ENCODE measurements around the gene SLC9C1. TPM values are rescaled to one million over a fixed set of nuclear protein-coding genes. Genes with fewer than 3 reads are reported as not detected.

Gene SLC9C1
- total and polyA plus RNA-seq, 2 of the 13 experiments (the other 11 are each of a cell fraction or from before 2014, with no cell fraction given), result not detected

DNA sequence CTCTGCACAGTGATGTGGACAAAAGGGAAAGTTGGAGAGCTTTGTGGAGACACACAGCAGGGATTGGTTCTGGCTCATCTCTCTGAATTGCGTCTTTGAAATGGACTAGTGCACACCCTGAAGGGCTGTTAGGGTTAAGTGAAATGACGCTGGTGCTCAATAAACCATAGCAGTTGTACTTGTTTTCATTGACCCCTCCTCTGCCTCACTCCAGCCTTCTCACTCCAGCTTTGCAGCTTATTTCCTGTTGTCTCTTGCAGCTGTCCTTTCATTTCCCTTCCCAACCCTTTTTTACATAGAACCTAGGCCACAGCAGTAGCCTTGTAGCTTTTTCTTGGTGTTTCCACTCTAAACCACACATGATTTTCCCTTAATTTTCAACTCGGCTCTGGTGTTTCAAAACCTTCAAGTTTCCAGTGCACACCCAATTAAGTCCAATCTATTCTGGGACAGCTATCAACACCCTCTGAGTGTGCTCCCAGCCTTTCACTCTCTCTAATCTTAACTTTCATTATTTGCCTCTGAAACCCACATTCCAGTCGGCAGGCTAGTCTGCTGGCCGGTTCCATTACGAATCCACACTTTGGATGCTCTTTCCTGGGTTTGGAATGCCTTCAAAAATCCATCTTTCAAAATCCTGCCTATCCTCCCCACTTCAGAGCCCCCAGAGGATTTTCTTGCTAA, 201.4 kb downstream of the SLC9C1 start:
- no peak overlapping the region for H3K4me2 ChIP-seq (ENCODE audit: low read depth, low read length)
- no peak for FAIRE-seq
- CTCF ChIA-PET (ENCODE audit: low intra/inter-chr PET ratio, low total read pairs), result no interaction called here

More for the DNA sequence above, 201.4 kb downstream of the SLC9C1 start:
- H3K27ac ChIP-seq (ENCODE audit: extremely low read length, insufficient read depth, low read length), result no peak overlapping the region
- in situ Hi-C loops (cut with HindIII; ENCODE audit: extremely low pct_ligation_motif_present, low pct_unique_long_range_greater_than_20kb) (no loop called here), intact Hi-C loops (cut with micrococcal nuclease; ENCODE audit: unreplicated experiment) (no loop called here)
- POLR2A ChIA-PET, result no interaction called here
- H3K9ac ChIP-seq (ENCODE audit: insufficient read depth, low read depth, low read length), result no peak overlapping the region
- H3K36me3 ChIP-seq (replicated peaks in 1 of 2; ENCODE audit: control insufficient read depth in 1 of 2, insufficient read depth in 2 of 2, low read length in 2 of 2), result no peaks in the 10 kb centered on the region
- no peaks in the 10 kb centered on the region for H3K9me3 ChIP-seq (ENCODE audit: low read length)
- no peaks in the 10 kb centered on the region for H3K79me2 ChIP-seq (ENCODE audit: insufficient read depth, low read length)
- no peak overlapping the region for H3K4me3 ChIP-seq (replicated peaks in 1 of 3; ENCODE audit: insufficient read depth in 1 of 3, low read depth in 2 of 3, low read length in 3 of 3)
- TF ChIP-seq ZNF317 (CRISPR knock-in tag; IDR thresholded peaks at IDR 0.05), result no peak
- TF ChIP-seq ZFP36L1 (CRISPR knock-in tag; IDR thresholded peaks at IDR 0.05), result no peak
- no peak for TF ChIP-seq MBNL3 (CRISPR knock-in tag; conservative IDR thresholded peaks at IDR 0.05)
- TF ChIP-seq RCOR2 (CRISPR knock-in tag; IDR thresholded peaks at IDR 0.05), result no peak
- TF ChIP-seq, protein P1, sequence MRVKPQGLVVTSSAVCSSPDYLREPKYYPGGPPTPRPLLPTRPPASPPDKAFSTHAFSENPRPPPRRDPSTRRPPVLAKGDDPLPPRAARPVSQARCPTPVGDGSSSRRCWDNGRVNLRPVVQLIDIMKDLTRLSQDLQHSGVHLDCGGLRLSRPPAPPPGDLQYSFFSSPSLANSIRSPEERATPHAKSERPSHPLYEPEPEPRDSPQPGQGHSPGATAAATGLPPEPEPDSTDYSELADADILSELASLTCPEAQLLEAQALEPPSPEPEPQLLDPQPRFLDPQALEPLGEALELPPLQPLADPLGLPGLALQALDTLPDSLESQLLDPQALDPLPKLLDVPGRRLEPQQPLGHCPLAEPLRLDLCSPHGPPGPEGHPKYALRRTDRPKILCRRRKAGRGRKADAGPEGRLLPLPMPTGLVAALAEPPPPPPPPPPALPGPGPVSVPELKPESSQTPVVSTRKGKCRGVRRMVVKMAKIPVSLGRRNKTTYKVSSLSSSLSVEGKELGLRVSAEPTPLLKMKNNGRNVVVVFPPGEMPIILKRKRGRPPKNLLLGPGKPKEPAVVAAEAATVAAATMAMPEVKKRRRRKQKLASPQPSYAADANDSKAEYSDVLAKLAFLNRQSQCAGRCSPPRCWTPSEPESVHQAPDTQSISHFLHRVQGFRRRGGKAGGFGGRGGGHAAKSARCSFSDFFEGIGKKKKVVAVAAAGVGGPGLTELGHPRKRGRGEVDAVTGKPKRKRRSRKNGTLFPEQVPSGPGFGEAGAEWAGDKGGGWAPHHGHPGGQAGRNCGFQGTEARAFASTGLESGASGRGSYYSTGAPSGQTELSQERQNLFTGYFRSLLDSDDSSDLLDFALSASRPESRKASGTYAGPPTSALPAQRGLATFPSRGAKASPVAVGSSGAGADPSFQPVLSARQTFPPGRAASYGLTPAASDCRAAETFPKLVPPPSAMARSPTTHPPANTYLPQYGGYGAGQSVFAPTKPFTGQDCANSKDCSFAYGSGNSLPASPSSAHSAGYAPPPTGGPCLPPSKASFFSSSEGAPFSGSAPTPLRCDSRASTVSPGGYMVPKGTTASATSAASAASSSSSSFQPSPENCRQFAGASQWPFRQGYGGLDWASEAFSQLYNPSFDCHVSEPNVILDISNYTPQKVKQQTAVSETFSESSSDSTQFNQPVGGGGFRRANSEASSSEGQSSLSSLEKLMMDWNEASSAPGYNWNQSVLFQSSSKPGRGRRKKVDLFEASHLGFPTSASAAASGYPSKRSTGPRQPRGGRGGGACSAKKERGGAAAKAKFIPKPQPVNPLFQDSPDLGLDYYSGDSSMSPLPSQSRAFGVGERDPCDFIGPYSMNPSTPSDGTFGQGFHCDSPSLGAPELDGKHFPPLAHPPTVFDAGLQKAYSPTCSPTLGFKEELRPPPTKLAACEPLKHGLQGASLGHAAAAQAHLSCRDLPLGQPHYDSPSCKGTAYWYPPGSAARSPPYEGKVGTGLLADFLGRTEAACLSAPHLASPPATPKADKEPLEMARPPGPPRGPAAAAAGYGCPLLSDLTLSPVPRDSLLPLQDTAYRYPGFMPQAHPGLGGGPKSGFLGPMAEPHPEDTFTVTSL (CRISPR knock-in tag; IDR thresholded peaks at IDR 0.05; ENCODE audit: borderline replicate concordance), result no peak
- TF ChIP-seq ZNF446 (CRISPR knock-in tag; IDR thresholded peaks at IDR 0.05), result no peak
- TF ChIP-seq, protein P2, sequence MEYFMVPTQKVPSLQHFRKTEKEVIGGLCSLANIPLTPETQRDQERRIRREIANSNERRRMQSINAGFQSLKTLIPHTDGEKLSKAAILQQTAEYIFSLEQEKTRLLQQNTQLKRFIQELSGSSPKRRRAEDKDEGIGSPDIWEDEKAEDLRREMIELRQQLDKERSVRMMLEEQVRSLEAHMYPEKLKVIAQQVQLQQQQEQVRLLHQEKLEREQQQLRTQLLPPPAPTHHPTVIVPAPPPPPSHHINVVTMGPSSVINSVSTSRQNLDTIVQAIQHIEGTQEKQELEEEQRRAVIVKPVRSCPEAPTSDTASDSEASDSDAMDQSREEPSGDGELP (IDR thresholded peaks at IDR 0.05; ENCODE audit: borderline replicate concordance, low read depth), result no peak
- DNase-seq (ENCODE audit: low spot score) (no peak), ATAC-seq (no peak)
- H4K20me1 ChIP-seq (ENCODE audit: insufficient read depth, low read length), result no peaks in the 10 kb centered on the region
- WGBS (ENCODE audit: low lambda C conversion rate), result 41% methylated on average over 6 of the region's 6 CpGs
- H2AFZ ChIP-seq (ENCODE audit: low read length), result no peak overlapping the region
- BruUV-seq (replicated peaks), result no TSS peak
- H3K4me1 ChIP-seq (ENCODE audit: insufficient read depth, low read length), result peaks cover 16% of the 10 kb centered on the region
- H3K27me3 ChIP-seq (ENCODE audit: control insufficient read depth in 1 of 2, insufficient read depth in 2 of 2, low read length in 2 of 2), result no peaks in the 10 kb centered on the region
